PC-9 (cell line): ENCODE measurements around the gene ATP11A. TPM values are rescaled to one million over a fixed set of nuclear protein-coding genes. Genes with fewer than 3 reads are reported as not detected.

Experiments used
- BruUV-seq: library from RNA; stranded (reverse); fragments of 400-500 nt; replicated peaks from 2 replicates; lab custom pipeline; 2021; lab: Mats Ljungman, UMichigan
- CTCF ChIA-PET: fragments of 300-600 bp; sonication (Branson Sonifier 250); formaldehyde crosslinking; loops from one replicate; lab custom pipeline; 2022; ENCODE audit warnings: antibody characterized with exemption; lab: Charles Lee
- POLR2A ChIA-PET: fragments of 300-600 bp; sonication (Branson Sonifier 250); formaldehyde crosslinking; loops from one replicate; lab custom pipeline; 2022; ENCODE audit warnings: antibody characterized with exemption; ENCODE audit not compliant: unreplicated experiment; lab: Charles Lee
- DNase-seq, 2 experiments: peaks; one replicate each; pipeline versions ENCODE4 v3.0.0 to v3.0.0-alpha.2; 2015 to 2022; ENCODE audit warnings: mixed read lengths in 1 of 2
- H2AFZ ChIP-seq: fragments of 200-600 bp; sonication (generic); 2 replicates; pipeline ENCODE4 v1.8.1; 2017; ENCODE audit warnings: antibody characterized with exemption
- H3F3A ChIP-seq: fragments of 200-600 bp; sonication (generic); 2 replicates; pipeline ENCODE4 v1.8.1; 2017; ENCODE audit warnings: antibody characterized with exemption, mild to moderate bottlenecking, low read depth; ENCODE audit not compliant: insufficient read depth
- H3K27ac ChIP-seq: fragments of 200-600 bp; sonication (generic); 2 replicates; pipeline ENCODE4 v1.6.1; 2016; ENCODE audit warnings: mixed run types
- H3K27me3 ChIP-seq: fragments of 200-600 bp; sonication (generic); 2 replicates; pipeline ENCODE4 v1.6.1; 2016; ENCODE audit warnings: low read depth, mixed run types; ENCODE audit not compliant: insufficient read depth
- H3K36me3 ChIP-seq: fragments of 200-600 bp; sonication (generic); 2 replicates; pipeline ENCODE4 v1.6.1; 2016; ENCODE audit warnings: low read depth, mixed run types
- H3K4me1 ChIP-seq: fragments of 200-600 bp; sonication (generic); replicated peaks from 2 replicates; pipeline ENCODE4 v1.6.1; 2016; ENCODE audit warnings: mixed run types; ENCODE audit not compliant: insufficient read depth
- H3K4me2 ChIP-seq: fragments of 200-600 bp; sonication (generic); 2 replicates; pipeline ENCODE4 v1.6.1; 2017; ENCODE audit warnings: mixed run types
- H3K4me3 ChIP-seq: fragments of 200-600 bp; sonication (generic); 2 replicates; pipeline ENCODE4 v1.6.1; 2016; ENCODE audit warnings: mixed run types
- H3K79me2 ChIP-seq: fragments of 200-600 bp; sonication (generic); 2 replicates; pipeline ENCODE4 v1.6.1; 2017; ENCODE audit warnings: low read depth, mixed run types
- H3K9me2 ChIP-seq: fragments of 200-600 bp; sonication (generic); 2 replicates; pipeline ENCODE4 v1.8.1; 2017; ENCODE audit warnings: mild to moderate bottlenecking; ENCODE audit not compliant: insufficient read depth
- H3K9me3 ChIP-seq: fragments of 200-600 bp; sonication (generic); 2 replicates; pipeline ENCODE4 v1.8.1; 2016; ENCODE audit warnings: low read depth; ENCODE audit not compliant: insufficient read depth
- H4K20me1 ChIP-seq: fragments of 200-600 bp; sonication (generic); 2 replicates; pipeline ENCODE4 v1.8.1; 2017; ENCODE audit not compliant: insufficient read depth
- EZH2 ChIP-seq: fragments of 200-600 bp; sonication (generic); IDR thresholded peaks from 2 replicates; pipeline ENCODE4 v1.8.0; 2017; ENCODE audit warnings: antibody characterized with exemption, low read depth
- intact Hi-C: fragments of 100-400 bp; cut with micrococcal nuclease; formaldehyde crosslinking; loops from one replicate; pipeline ENCODE4 v1.10.0; 2022; ENCODE audit not compliant: unreplicated experiment
- total RNA-seq: library from RNA; stranded (reverse); gene quantifications from 2 replicates; pipeline ENCODE4 v1.2.3, GENCODE V29; 2021
- TF ChIP-seq, protein P1 (sequence below): fragments of 200-600 bp; sonication (generic); conservative IDR thresholded peaks from 2 replicates; pipeline ENCODE4 v1.6.1; 2017; ENCODE audit warnings: mixed run types, antibody characterized with exemption, mild to moderate bottlenecking, moderate library complexity

ATP11A gene
- total RNA-seq, 1 experiment from 2014 or later = 92.2 TPM

DNA sequence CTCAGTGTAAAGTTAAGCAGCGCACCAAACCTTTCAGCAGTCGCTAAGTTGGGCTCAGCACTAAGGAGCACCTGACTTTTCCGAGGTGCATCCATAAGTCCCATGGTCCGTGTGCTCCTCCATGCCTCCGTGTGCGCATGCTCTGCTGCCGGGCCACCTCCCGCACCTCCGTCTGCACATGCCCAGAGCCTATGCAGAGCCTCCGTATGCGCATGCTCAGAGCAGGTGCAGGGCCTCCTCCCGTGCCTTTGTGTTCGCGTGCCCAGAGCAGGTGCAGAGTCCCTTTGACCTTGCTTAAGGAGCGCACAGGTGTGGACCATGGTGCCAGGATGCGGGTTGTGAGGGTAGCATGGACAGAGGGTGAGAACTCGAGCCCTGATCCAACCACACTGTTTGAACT is 46.0 kb downstream of the ATP11A start:
- no TSS peak for BruUV-seq
- Histone ChIP-seq H3F3A (peaks cover 35% of the 10 kb centered on the region), H3K4me1 (peaks cover 39% of the 10 kb centered on the region), H3K4me3 (no peak overlapping the region), H2AFZ (no peak overlapping the region), H3K9me2 (no peaks in the 10 kb centered on the region), H3K4me2 (no peak overlapping the region), H3K9me3 (no peaks in the 10 kb centered on the region), H3K79me2 (peaks cover 78% of the 10 kb centered on the region), H4K20me1 (0 out of 2 replicates have a peak, but pooled peaks cover 5% of the 10 kb centered on the region), H3K36me3 (no peaks in the 10 kb centered on the region), H3K27me3 (no peaks in the 10 kb centered on the region), H3K27ac (no peak overlapping the region)
- TF ChIP-seq, protein P1, sequence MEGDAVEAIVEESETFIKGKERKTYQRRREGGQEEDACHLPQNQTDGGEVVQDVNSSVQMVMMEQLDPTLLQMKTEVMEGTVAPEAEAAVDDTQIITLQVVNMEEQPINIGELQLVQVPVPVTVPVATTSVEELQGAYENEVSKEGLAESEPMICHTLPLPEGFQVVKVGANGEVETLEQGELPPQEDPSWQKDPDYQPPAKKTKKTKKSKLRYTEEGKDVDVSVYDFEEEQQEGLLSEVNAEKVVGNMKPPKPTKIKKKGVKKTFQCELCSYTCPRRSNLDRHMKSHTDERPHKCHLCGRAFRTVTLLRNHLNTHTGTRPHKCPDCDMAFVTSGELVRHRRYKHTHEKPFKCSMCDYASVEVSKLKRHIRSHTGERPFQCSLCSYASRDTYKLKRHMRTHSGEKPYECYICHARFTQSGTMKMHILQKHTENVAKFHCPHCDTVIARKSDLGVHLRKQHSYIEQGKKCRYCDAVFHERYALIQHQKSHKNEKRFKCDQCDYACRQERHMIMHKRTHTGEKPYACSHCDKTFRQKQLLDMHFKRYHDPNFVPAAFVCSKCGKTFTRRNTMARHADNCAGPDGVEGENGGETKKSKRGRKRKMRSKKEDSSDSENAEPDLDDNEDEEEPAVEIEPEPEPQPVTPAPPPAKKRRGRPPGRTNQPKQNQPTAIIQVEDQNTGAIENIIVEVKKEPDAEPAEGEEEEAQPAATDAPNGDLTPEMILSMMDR = no peak
- TF ChIP-seq EZH2 = no peak
- intact Hi-C loops = no loop called here
- ChIA-PET POLR2A (no interaction called here), CTCF (no interaction called here)
- no peak for DNase-seq

DNA sequence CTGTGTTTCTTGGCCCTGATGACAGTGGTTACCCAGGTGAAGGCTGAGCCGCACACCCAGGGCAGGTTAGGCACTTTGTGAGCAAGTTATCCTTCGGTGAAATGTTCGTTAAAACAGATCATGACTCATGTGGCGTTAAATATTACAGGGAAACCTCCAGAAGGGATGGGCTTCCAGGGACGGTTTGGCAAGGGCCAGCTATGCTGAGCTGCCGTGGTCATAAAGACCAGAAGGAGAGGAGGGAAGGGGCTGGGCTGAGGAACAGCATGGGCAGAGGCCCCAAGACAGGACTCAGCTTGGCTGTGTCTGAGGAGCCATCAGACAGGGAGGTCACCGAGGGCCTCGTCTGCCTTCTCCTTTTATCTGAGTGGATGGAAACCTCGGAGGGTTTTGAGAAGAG is 47.5 kb downstream of the ATP11A start:
- POLR2A ChIA-PET = no interaction called here
- Histone ChIP-seq H3K4me2 (no peak overlapping the region), H3K9me3 (no peaks in the 10 kb centered on the region), H3K79me2 (peaks cover 78% of the 10 kb centered on the region), H2AFZ (no peak overlapping the region), H3K4me3 (no peak overlapping the region), H3K27me3 (no peaks in the 10 kb centered on the region), H3K36me3 (no peaks in the 10 kb centered on the region), H4K20me1 (0 out of 2 replicates have a peak, but pooled peaks cover 5% of the 10 kb centered on the region), H3K4me1 (peaks cover 24% of the 10 kb centered on the region), H3F3A (peaks cover 25% of the 10 kb centered on the region), H3K27ac (no peak overlapping the region), H3K9me2 (no peaks in the 10 kb centered on the region)
- intact Hi-C loops = no loop called here
- TF ChIP-seq, protein P1 = no peak
- no peak for TF ChIP-seq EZH2
- CTCF ChIA-PET = no interaction called here
- BruUV-seq = no TSS peak
- no peak for DNase-seq

DNA sequence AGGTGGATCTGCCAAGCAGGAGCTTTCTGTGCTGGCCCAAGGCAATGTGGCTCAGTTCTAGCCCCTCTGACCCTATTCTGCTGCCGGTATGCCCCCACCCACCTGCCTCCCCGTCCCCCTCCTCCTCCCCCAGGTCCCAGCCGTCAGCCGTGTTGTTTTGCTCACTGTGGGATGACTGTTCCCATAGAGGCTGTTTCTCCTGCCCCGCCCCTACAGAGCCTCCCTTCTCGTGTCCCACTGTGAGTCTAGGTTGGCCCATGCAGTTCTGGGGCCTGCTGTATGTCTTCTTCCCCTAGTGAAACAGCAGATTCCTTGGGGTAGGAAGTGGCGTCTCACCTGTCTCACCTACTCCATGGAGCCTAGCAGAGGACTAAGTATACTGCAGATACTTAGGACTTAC is 48.8 kb downstream of the ATP11A start:
- no peak for DNase-seq
- peaks cover 79% of the 10 kb centered on the region for H3K79me2 ChIP-seq
- no peaks in the 10 kb centered on the region for H3K27me3 ChIP-seq
- H3F3A ChIP-seq = peaks cover 12% of the 10 kb centered on the region
- intact Hi-C loops = no loop called here
- POLR2A ChIA-PET = no interaction called here
- CTCF ChIA-PET = no interaction called here
- peaks cover 5% of the 10 kb centered on the region; the same call in 1 of the 2 replicates for H4K20me1 ChIP-seq
- BruUV-seq = no TSS peak
- no peaks in the 10 kb centered on the region for H3K9me2 ChIP-seq
- no peaks in the 10 kb centered on the region for H3K9me3 ChIP-seq
- TF ChIP-seq, protein P1 = no peak
- TF ChIP-seq EZH2 = no peak
- H3K36me3 ChIP-seq = no peaks in the 10 kb centered on the region
- H3K4me2 ChIP-seq = no peak overlapping the region
- no peak overlapping the region for H3K4me3 ChIP-seq
- H3K27ac ChIP-seq = no peak overlapping the region
- H3K4me1 ChIP-seq = peaks cover 14% of the 10 kb centered on the region
- no peak overlapping the region for H2AFZ ChIP-seq
